ENCODE data around the gene USP22.

Gene USP22

GRCh38 chr17:20960871-20961270, 81.9 kb downstream of the USP22 start:
- TF ChIP-seq JUND (IDR thresholded peaks at IDR 0.05; ENCODE audit: low read depth): no peak
- no peak for DNase-seq (ENCODE audit: low read depth in 1 of 2, low spot score in 1 of 2)
- in situ Hi-C loops (cut with HindIII; ENCODE audit: low pct_unique_long_range_greater_than_20kb, low sequenced_read_pairs): no loop called here

GRCh38 chr17:20955427-20956323, 87.1 kb downstream of the USP22 start:
- no peak for TF ChIP-seq JUND (IDR thresholded peaks at IDR 0.05; ENCODE audit: low read depth)
- in situ Hi-C loops (cut with HindIII; ENCODE audit: low pct_unique_long_range_greater_than_20kb, low sequenced_read_pairs): no loop called here
- DNase-seq (ENCODE audit: low read depth in 1 of 2, low spot score in 1 of 2): no peak

- in situ Hi-C loops (cut with HindIII; ENCODE audit: low pct_unique_long_range_greater_than_20kb, low sequenced_read_pairs): no loop called here
- DNase-seq (ENCODE audit: low read depth in 1 of 2, low spot score in 1 of 2): no peak
- TF ChIP-seq JUND (IDR thresholded peaks at IDR 0.05; ENCODE audit: low read depth): no peak
Observed at GRCh38 chr17:20954794-20955193, 88.0 kb downstream of the USP22 start.

GRCh38 chr17:20952183-20952582, 90.6 kb downstream of the USP22 start:
- TF ChIP-seq JUND (IDR thresholded peaks at IDR 0.05; ENCODE audit: low read depth): no peak
- no peak for DNase-seq (ENCODE audit: low read depth in 1 of 2, low spot score in 1 of 2)
- in situ Hi-C loops (cut with HindIII; ENCODE audit: low pct_unique_long_range_greater_than_20kb, low sequenced_read_pairs): no loop called here

All from T47D (cell line).